ENCODE data around the gene BMP7. TPM values are rescaled to one million over a fixed set of nuclear protein-coding genes. Genes with fewer than 3 reads are reported as not detected.

BMP7 gene
- total and polyA plus RNA-seq, 2 donors (not counting 3 experiments of a cell fraction or from before 2014, with no cell fraction given), result not detected

- H3K27me3 ChIP-seq (ENCODE audit: control insufficient read depth in 2 of 2, insufficient read depth in 2 of 2, low read length in 2 of 2), result peaks cover 25 to 32% of the 10 kb centered on the region in 2 experiments
- H3K4me3 ChIP-seq (replicated peaks in 1 of 3; ENCODE audit: insufficient read depth in 1 of 3, low read depth in 1 of 3, low read length in 3 of 3), result no peak overlapping the region
- ChIA-PET CTCF (no interaction called here), POLR2A (no interaction called here)
- TF ChIP-seq MAX (IDR thresholded peaks at IDR 0.05; ENCODE audit: insufficient read depth, insufficient read length) (no peak), EZH2 (IDR thresholded peaks at IDR 0.05; ENCODE audit: borderline replicate concordance, low read depth, low read length, severe bottlenecking) (no peak), POLR2A (IDR thresholded peaks at IDR 0.05; ENCODE audit: low read depth, low read length) (no peak), GATA2 (IDR thresholded peaks at IDR 0.05; ENCODE audit: insufficient read depth, insufficient read length, low read depth, low read length) (no peak), MYC (IDR thresholded peaks at IDR 0.05; ENCODE audit: low read depth, low read length) (no peak), FOS (IDR thresholded peaks at IDR 0.05; ENCODE audit: borderline replicate concordance, insufficient read depth, low read length) (no peak), JUN (IDR thresholded peaks at IDR 0.05; ENCODE audit: borderline replicate concordance, insufficient read depth, insufficient read length, low read depth) (no peak), CTCF (IDR thresholded peaks at IDR 0.05; ENCODE audit: extremely low read depth in 1 of 2, insufficient read depth in 1 of 2, low read depth in 1 of 2, low read length in 2 of 2) (no peak), POLR2AphosphoS5 (IDR thresholded peaks at IDR 0.05; ENCODE audit: insufficient read depth, low read depth, low read length) (no peak)
- no peak overlapping the region for H3K4me2 ChIP-seq (ENCODE audit: insufficient read depth, low read length)
- intact Hi-C loops (cut with micrococcal nuclease), result no loop called here
- no peaks in the 10 kb centered on the region for H3K9me1 ChIP-seq (replicated peaks; ENCODE audit: control insufficient read depth, extremely low read depth, insufficient read depth, low read length)
- no peak overlapping the region for H3K27ac ChIP-seq (ENCODE audit: insufficient read depth, low read depth, low read length)
- no peaks in the 10 kb centered on the region for H3K79me2 ChIP-seq (ENCODE audit: control insufficient read depth, insufficient read depth, low read length)
- no peaks in the 10 kb centered on the region for H3K36me3 ChIP-seq (ENCODE audit: control insufficient read depth in 2 of 2, extremely low read depth in 1 of 2, insufficient read depth in 2 of 2, low read length in 2 of 2)
- no TSS peak for BruUV-seq (replicated peaks)
- H3K4me1 ChIP-seq (ENCODE audit: control insufficient read depth, extremely low read depth, insufficient read depth, low read length), result no peaks in the 10 kb centered on the region
- dilution Hi-C loops (cut with MboI; ENCODE audit: extremely low pct_ligation_motif_present, low sequenced_read_pairs), result no loop called here
- no peaks in the 10 kb centered on the region for H3K9me3 ChIP-seq (replicated peaks; ENCODE audit: control insufficient read depth, insufficient read depth, low read length)
- DNase-seq (ENCODE audit: low read depth, low spot score) (no peak), FAIRE-seq (no peak)
- H3K9ac ChIP-seq (replicated peaks; ENCODE audit: extremely low read depth, insufficient read depth, low read length), result no peak overlapping the region
- H2AFZ ChIP-seq (ENCODE audit: low read depth, low read length), result no peak overlapping the region
- H4K20me1 ChIP-seq (replicated peaks; ENCODE audit: control insufficient read depth, extremely low read depth, insufficient read depth, low read length), result no peaks in the 10 kb centered on the region
These were observed 2.1 kb upstream of the BMP7 start for GRCh38 chr20:57268399-57269076.

Measured in endothelial cell of umbilical vein (primary cell).